Urinary bladder (tissue), 4 donors: ENCODE results near the gene STIMATE. TPM values are rescaled to one million over a fixed set of nuclear protein-coding genes. Genes with fewer than 3 reads are reported as not detected.
A peak's percentile ranks its signal among the peaks of the same experiment; 100 is the strongest.

Source experiments
- DNase-seq: peaks from one replicate; pipeline ENCODE4 v3.0.0-alpha.2; 2015; ENCODE audit errors: extremely low spot score
- H3K27ac ChIP-seq: one replicate; pipeline ENCODE4 v1.5.1; 2013; ENCODE audit warnings: low read depth, mild to moderate bottlenecking, moderate library complexity
- H3K36me3 ChIP-seq: one replicate; pipeline ENCODE4 v1.6.1; 2013; ENCODE audit warnings: mild to moderate bottlenecking, moderate library complexity; ENCODE audit not compliant: insufficient read depth
- H3K4me1 ChIP-seq: one replicate; pipeline ENCODE4 v1.6.1; 2013; ENCODE audit warnings: mild to moderate bottlenecking, moderate library complexity; ENCODE audit not compliant: insufficient read depth
- H3K4me3 ChIP-seq: one replicate; pipeline ENCODE4 v1.5.1; 2013; ENCODE audit warnings: low read depth, low read length
- WGBS: extraction: QIAGEN DNeasy Blood & Tissue Kit; methylation state at CpG from one replicate; pipeline ENCODE4 v1.1.7; 2013; 5-methylcytosine and 5-hydroxymethylcytosine counted together
- polyA plus RNA-seq: library from polyadenylated mRNA; stranded (reverse); fragments of 200-250 nt; gene quantifications from one replicate; pipeline ENCODE4 v1.2.3, GENCODE V29; 2013
- total RNA-seq: library from RNA; depleted of rRNA; stranded (reverse); fragments of >200 nt; gene quantifications from one replicate; pipeline ENCODE4 v1.2.3, GENCODE V29; 2014
- donor health status: healthy with polysubstance abuse.
- donor health status: healthy.

Gene STIMATE
- total and polyA plus RNA-seq, 2 donors, result 11.8 to 17.6 TPM

DNA sequence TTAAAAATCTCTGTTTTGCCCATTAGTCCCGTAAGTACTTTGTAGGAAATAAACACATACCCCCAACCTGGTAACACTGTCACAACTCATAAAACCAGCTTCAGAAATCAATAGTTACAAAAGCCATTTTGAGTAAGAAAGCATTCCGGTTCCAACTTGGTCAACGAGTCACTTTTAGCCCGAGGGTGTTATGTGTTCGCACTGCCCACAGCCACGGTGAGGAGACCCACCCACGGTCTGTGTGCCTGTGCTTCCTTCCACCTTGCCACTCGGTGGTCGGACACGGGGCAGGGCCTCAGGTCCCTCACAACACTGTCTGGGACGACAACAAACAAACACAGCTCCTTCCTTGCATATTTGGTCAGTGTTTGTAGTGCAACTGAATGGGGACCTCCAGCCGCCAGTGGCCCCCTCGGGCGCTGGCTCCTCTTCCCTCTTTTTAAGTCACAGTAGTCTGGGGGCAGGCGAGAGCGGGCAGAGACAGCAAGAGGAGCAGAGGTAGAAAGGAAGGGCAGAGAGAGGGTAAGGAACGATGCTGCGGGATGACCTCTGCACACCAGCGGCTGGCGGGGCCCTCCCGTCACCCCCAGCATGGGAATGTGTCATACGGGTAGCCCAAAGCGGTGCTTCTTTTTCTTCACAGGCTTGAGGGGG is 57.3 kb downstream of the STIMATE start:
- no peak overlapping the region for H3K4me3 ChIP-seq
- DNase-seq, result no peak
- 90% methylated on average over 23 of the region's 23 CpGs for WGBS
- H3K4me1 ChIP-seq, result no peaks in the 10 kb centered on the region
- no peak overlapping the region for H3K27ac ChIP-seq
- H3K36me3 ChIP-seq, result peaks cover 2% of the 10 kb centered on the region

GRCh38 chr3:52839268-52839575 is 58.1 kb downstream of the STIMATE start:
- 76% methylated on average over 2 of the region's 2 CpGs for WGBS
- H3K4me1 ChIP-seq, result no peaks in the 10 kb centered on the region
- no peak for DNase-seq
- peaks cover 2% of the 10 kb centered on the region for H3K36me3 ChIP-seq
- H3K4me3 ChIP-seq, result no peak overlapping the region
- no peak overlapping the region for H3K27ac ChIP-seq

GRCh38 chr3:52838561-52839267 is 58.6 kb downstream of the STIMATE start:
- DNase-seq, result no peak
- Histone ChIP-seq H3K27ac (no peak overlapping the region), H3K4me3 (no peak overlapping the region), H3K36me3 (peaks cover 2% of the 10 kb centered on the region), H3K4me1 (no peaks in the 10 kb centered on the region)
- WGBS, result 90% methylated on average over 8 of the region's 8 CpGs

DNA sequence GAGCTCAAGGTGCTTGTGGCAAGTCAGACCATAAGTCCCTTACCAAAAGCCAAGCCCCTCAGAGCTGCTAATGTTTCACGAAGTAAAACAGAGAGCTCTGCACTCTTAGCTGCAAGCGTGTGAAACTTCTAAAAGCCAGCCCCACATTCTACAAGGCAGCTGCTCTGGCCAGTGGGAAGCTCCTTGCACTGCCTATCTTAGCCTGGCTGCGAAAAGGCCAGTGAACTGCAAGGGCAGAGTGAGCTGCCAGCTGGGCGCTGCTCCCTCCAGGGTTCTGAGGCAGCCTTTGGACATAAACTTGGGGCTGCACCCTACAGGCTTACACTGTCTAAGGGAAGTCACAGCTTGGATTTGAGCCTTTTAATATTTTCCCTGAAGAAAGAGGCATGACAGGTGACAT is 60.4 kb downstream of the STIMATE start:
- H3K4me1 ChIP-seq, result no peaks in the 10 kb centered on the region
- no peak overlapping the region for H3K4me3 ChIP-seq
- no peak for DNase-seq
- 92% methylated on average over 4 of the region's 4 CpGs for WGBS
- no peak overlapping the region for H3K27ac ChIP-seq
- H3K36me3 ChIP-seq, result peaks cover 2% of the 10 kb centered on the region

- Histone ChIP-seq H3K36me3 (peaks cover 2% of the 10 kb centered on the region), H3K27ac (no peak overlapping the region), H3K4me1 (no peaks in the 10 kb centered on the region), H3K4me3 (no peak overlapping the region)
- DNase-seq, result no peak
- 89% methylated on average over 5 of the region's 5 CpGs for WGBS
Observed at GRCh38 chr3:52836471-52836845, 60.9 kb downstream of the STIMATE start.

- no peaks in the 10 kb centered on the region for H3K4me1 ChIP-seq
- H3K36me3 ChIP-seq, result peaks cover 2% of the 10 kb centered on the region
- no peak for DNase-seq
- H3K4me3 ChIP-seq, result no peak overlapping the region
- H3K27ac ChIP-seq, result no peak overlapping the region
- WGBS, result 82% methylated on average over 8 of the region's 8 CpGs
Observed at GRCh38 chr3:52835766-52836470, 61.4 kb downstream of the STIMATE start.

- no peak within 1 kb of the TSS for H3K27ac ChIP-seq
- WGBS, result 27% methylated on average over 11 of the region's 11 CpGs
- DNase-seq, result no peak
- H3K4me1 ChIP-seq, result no peaks in the 10 kb centered on the region
- no peaks in the 10 kb centered on the region for H3K36me3 ChIP-seq
- peak within 1 kb of the TSS; percentile 4 for H3K4me3 ChIP-seq
Observed at GRCh38 chr3:52834871-52835501, 62.4 kb downstream of the STIMATE start, which contains the start of gene MUSTN1. MUSTN1 (minus strand) TSS chr3:52835019; CDS start chr3:52834948, 71 bp downstream.

DNA sequence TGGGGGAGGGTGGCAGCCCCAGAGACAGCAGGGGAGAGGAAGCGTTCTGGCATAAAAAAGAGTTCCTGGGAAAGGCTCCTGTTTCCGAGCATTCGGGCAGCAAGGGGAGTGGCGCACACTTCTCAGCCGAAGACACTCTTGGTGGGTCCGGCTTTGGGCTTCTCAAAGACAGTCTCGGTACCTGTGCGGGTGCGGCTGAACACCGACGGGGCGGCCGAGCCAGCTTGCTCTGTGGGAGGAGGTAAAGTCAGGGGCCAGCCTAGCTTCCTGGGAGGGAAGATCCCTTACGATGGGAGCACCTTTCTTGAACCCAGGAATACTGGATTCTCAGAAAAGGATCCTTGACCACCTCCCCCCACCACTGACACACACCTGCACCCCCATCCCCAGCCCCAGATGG is 64.1 kb downstream of the STIMATE start:
- DNase-seq, result no peak
- no peaks in the 10 kb centered on the region for H3K36me3 ChIP-seq
- H3K4me3 ChIP-seq, result no peak overlapping the region
- WGBS, result 92% methylated on average over 14 of the region's 14 CpGs
- H3K27ac ChIP-seq, result no peak overlapping the region
- no peaks in the 10 kb centered on the region for H3K4me1 ChIP-seq

- DNase-seq, result no peak
- H3K36me3 ChIP-seq, result no peaks in the 10 kb centered on the region
- H3K4me1 ChIP-seq, result no peaks in the 10 kb centered on the region
- WGBS, result 33% methylated on average over 21 of the region's 21 CpGs
- H3K4me3 ChIP-seq, result no peak overlapping the region
- peak overlapping the region; percentile 4 for H3K27ac ChIP-seq
Observed at GRCh38 chr3:52831500-52832301, 65.6 kb downstream of the STIMATE start.

- DNase-seq, result no peak
- H3K4me1 ChIP-seq, result no peaks in the 10 kb centered on the region
Observed at GRCh38 chr3:52830535-52831258, 66.7 kb downstream of the STIMATE start, which contains the start of gene ITIH4. ITIH4 (minus strand) TSS chr3:52830672; CDS start chr3:52830642, 30 bp downstream.

DNA sequence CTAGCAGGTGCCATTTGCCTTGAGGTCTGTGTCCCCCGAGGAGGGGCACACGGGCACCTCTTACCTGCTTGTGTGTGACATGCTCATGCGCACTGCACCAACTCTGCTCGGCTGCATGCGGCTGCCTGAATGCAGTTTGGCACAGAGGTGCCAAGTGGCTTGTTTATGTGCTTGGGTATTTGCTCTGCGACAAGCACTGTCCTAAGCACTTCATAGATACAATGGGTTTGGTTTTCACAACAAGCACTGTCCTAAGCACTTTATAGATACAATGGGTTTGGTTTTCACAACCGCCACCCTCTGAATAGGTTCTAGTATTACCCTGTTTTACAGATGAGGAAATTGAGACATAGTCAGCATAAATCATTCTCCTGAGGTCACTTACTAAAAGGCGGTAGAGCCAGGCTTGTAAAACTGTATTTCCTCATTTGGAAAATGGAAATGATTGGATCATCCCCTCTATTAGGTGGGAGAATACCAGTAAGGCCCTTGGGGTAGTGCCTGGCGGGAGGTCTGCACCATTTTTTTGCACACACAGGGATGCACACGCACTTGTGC is 67.4 kb downstream of the STIMATE start:
- no peak overlapping the region for H3K27ac ChIP-seq
- H3K36me3 ChIP-seq, result no peaks in the 10 kb centered on the region
- no peak for DNase-seq
- H3K4me3 ChIP-seq, result no peak overlapping the region
- H3K4me1 ChIP-seq, result no peaks in the 10 kb centered on the region
- WGBS, result 87% methylated on average over 10 of the region's 10 CpGs

More at GRCh38 chr3:52830535-52831258, 66.7 kb downstream of the STIMATE start, which contains the start of gene ITIH4:
- H3K36me3 ChIP-seq, result no peaks in the 10 kb centered on the region
- 81% methylated on average over 16 of the region's 16 CpGs for WGBS
- H3K4me3 ChIP-seq, result no peak within 1 kb of the TSS
- H3K27ac ChIP-seq, result no peak within 1 kb of the TSS

- no peak overlapping the region for H3K4me3 ChIP-seq
- H3K4me1 ChIP-seq, result no peaks in the 10 kb centered on the region
- DNase-seq, result no peak
- 86% methylated on average over 3 of the region's 3 CpGs for WGBS
- no peaks in the 10 kb centered on the region for H3K36me3 ChIP-seq
- H3K27ac ChIP-seq, result no peak overlapping the region
Observed at GRCh38 chr3:52829482-52829881, 67.9 kb downstream of the STIMATE start.
